GM21737 (cell line): ENCODE measurements around the gene SLC26A8.

Experiments used
- ATAC-seq: cut with Tn5 transposase; IDR thresholded peaks from one replicate; pipeline ENCODE4 v1.9.1; 2021; ENCODE audit warnings: mild to moderate bottlenecking, moderate library complexity; ENCODE audit not compliant: unreplicated experiment

The SLC26A8 gene

GRCh38 chr6:36023996-36024795 is at the start of gene SLC26A8:
Gene SLC26A8 (minus strand): TSS chr6:36024641. CDS start chr6:36019707, 4,934 bp downstream.
- no peak for ATAC-seq

GRCh38 chr6:36073587-36073986 is 49.1 kb upstream of the SLC26A8 start:
- no peak for ATAC-seq

- no peak for ATAC-seq
Observed at GRCh38 chr6:36072681-36073080, 48.2 kb upstream of the SLC26A8 start.

DNA sequence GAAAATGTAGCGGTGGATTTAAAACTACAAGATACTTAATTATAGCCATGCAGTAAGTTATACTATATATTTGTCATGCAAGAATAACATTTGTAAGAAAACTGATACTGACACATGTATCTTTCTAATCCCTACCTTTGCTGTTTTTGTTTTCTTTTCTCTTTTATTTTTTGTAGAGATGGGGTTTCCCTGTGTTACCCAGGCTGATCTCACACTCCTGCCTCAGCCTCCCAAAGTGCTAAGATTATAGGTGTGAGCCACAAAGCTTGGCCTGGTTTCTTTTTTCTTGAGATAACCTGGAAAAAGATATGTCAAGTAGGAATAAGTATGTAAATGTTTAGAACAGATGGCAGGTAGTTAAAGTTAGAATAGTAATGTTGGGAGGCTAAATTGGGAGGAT is 47.3 kb upstream of the SLC26A8 start:
- ATAC-seq, result no peak

- no peak for ATAC-seq
Observed at GRCh38 chr6:36071281-36071680, 46.8 kb upstream of the SLC26A8 start.

DNA sequence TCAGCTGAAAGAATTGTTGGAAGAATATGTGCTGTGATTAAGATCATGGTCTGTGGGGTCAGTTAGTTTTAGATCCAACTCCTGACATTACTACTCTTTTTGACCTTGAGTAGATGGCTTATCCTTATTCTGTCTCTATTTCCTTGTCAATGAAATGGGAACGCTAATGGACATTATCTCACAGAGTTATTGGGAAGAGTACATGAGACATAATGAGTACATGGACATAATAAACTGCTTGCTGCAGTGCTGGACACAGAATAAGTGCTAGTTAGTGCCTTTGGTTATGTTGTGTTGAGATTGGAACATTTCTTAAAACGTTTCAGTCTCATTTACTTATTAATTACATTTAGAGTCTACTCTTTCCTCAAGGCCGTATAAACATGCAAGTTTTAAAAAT is 45.8 kb upstream of the SLC26A8 start:
- ATAC-seq, result no peak

- ATAC-seq, result no peak
Observed at GRCh38 chr6:36069573-36069972, 45.1 kb upstream of the SLC26A8 start.

DNA sequence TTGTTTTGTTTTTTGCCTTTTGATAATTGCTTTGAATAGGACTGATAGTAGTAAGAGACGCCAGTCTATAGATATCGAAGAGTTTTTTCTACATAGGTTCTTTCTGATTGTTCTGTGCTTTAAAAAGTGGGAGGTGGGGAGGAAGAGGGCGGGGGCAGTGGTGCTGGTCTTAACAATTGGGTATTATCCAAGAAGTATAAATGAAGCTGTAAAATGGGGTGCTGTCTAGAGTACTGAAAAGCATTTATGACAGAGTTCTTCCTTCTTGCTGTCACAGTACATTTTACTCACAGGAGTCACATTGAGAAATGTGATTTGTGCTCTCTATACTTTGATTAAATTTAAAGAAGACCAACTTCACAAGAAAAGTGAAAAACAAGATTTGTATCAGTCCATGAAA is 44.1 kb upstream of the SLC26A8 start:
- ATAC-seq, result no peak

GRCh38 chr6:36068012-36068392 is 43.6 kb upstream of the SLC26A8 start:
- ATAC-seq, result no peak

GRCh38 chr6:36067374-36068011 is 43.1 kb upstream of the SLC26A8 start:
- ATAC-seq, result no peak

DNA sequence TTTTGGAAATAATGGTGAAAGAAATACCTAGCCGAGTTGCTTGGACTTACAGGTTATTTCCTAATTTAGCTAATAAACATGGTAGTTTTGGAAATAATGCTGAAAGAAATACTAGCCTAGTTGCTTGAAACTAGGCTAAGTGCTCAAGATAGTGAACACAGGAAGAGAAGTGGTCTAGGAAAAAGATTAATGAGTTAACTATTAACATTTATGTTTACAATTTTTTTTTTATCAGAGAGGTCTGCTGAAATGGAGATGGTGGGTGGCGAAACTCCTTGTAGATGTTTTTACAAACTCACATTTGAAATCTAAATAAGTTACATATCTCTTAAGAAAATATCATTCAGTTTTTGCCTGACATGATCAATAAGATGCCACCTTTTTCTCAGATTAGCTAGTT is 42.4 kb upstream of the SLC26A8 start:
- no peak for ATAC-seq

DNA sequence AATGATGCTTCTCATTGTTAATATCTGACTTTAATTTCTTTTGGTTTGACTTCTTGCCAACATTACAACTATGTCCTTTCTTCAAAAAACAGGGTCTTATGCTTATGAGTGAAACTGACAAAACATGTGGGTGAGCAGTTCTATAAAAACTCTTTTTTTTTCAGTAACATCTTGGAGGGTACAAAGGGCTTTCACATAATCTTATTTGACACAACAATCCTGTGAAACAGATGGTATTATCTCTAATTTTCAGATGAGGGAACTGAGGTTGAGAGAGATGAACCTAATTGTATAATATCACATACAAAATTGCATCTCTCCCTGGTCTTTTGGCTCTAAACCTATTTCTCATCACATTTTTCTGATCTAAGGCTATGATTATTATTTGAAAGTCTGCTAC is 41.5 kb upstream of the SLC26A8 start:
- ATAC-seq, result no peak

GRCh38 chr6:36064770-36065396 is 40.4 kb upstream of the SLC26A8 start:
- ATAC-seq, result no peak

DNA sequence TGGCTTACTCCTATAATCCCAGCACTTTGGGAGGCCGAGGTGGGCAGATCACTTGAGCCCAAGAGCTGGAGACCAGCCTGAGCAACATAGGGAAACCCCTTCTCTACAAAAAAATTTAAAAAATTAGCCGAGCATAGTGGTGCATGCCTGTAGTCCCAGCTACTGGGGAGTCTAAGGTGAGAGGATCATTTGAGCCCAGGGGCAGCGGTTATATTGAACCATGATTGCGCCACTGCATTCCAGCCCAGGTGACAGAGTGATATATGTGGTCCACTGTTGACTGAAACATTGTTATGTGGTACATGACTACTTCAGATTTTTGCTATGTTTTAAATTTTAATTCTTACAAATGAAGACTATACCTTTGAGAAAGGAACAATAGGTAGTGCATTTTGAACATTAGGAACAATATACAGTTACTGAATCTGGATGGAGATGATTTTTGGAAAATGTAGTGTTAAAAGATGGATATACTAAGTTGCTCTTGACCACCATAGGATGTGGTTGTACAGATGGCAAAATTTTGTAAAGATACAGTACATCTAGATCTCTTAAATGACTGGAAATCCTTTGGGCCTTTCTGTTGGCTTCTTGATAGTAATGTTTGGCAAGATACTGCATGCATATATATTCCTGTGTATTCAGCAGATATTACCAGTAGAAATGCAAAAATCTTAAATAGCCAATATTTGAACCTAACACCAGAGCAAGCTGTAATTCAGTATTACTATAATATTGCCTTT is 39.0 kb upstream of the SLC26A8 start:
- ATAC-seq, result no peak

- ATAC-seq, result no peak
Observed at GRCh38 chr6:36062247-36062646, 37.8 kb upstream of the SLC26A8 start.

DNA sequence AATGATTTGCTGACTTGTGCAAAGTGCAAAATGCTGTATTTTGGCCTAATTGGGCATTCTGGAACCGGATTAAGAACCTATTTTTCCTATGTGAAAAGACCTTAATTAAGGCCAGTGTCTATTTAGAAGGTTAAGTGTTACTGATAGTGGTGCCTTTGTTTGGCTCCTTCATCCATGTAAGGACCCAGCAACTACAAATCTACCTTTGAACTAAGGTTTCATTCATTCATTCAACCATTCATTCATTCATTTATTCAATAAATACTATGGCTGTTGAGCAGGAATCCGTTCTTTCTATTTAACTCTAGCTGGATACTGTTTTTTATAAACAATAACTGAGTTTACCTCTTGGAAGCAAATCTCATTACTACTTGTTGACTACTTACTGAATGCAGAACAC is 36.8 kb upstream of the SLC26A8 start:
- no peak for ATAC-seq

DNA sequence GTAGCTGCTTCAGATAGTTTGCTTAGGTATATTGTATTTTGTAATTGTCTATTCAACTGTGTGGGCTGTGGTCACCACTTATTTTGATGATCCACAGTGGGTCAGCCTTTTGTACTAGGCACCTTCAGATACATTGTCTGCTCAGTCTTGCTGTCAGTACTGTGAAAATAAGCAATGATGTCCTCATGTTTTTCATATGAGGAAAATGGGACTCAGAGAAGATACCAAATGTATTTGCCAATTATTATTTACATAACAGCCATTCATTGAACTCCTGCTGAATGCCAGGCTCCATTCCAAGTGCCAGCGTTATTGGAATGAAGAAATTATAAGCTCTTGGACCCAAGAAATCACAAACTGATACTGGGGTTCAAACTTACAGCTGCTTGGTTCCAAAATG is 31.7 kb upstream of the SLC26A8 start:
- no peak for ATAC-seq

DNA sequence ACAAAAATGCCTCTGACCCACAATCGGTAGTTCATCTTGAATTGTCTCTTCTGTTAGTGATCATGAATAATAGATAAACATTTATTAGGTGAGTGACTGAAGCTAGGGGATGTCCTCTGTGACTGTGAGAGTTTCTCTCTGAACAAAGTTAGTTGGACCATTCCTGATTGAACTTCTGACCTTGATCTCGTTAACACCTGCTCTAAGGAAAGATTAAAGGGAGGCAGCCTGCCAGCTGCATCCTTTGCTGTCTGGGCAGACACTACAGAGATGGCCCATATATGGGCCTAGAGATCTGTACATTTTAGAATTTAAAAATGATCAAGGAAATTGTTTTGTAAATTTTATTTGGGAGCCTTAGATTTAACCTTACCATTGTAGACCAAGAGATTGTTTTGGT is 30.5 kb upstream of the SLC26A8 start:
- no peak for ATAC-seq

GRCh38 chr6:36054415-36054814 is 30.0 kb upstream of the SLC26A8 start:
- ATAC-seq, result no peak

DNA sequence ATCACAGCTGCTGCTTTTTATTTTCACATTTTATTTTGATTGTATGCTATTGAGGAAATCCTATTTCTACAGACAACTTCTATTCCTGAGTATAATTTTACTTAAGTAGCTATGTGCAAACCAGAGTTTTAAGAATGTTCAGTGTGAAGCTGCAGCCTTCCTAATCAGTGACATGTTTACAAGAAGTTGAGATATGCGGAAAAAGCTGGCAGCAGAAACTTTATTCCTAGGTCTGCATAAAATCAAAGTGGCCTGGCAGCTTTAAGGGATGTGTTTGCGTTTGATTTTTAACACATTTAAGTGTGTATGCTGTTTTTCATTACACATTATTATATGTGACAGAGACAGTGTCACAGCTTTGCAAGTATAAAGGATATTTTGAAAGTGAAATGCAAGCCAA is 29.4 kb upstream of the SLC26A8 start:
- no peak for ATAC-seq

- ATAC-seq, result no peak
Observed at GRCh38 chr6:36052097-36052496, 27.7 kb upstream of the SLC26A8 start.
